GM19240 (cell line): ENCODE measurements around the gene TMEM120A.

Experiments
- DNase-seq: peaks from one replicate; pipeline ENCODE4 v3.0.0; 2011; ENCODE audit warnings: low spot score; ENCODE audit not compliant: insufficient read length

The TMEM120A gene

DNA sequence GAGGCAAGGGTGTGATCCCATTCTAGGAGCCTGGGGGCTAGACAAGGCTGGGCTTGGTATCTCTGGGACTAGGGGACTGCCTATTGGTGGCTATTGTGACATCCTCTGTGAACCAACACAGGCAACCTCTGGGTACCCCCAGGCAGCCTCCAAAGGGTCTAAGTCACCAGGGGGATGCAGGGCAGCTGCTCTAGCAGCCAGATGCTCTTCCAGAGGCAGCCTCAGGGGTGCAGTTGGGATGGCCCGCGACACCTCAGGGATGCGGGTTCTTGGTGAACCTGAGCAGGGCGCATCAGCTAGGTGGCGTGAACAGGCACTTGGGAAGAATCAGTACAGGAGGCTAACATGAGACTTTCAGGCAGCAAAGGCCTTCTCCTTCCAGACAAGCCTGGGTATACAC lies 1.6 kb upstream of the TMEM120A start:
- no peak for DNase-seq

- no peak for DNase-seq
Measured at GRCh38 chr7:75995052-75995471, 667 bp upstream of the TMEM120A start.

- no peak for DNase-seq
Measured at GRCh38 chr7:75993689-75994387, 557 bp downstream of the TMEM120A start.

DNA sequence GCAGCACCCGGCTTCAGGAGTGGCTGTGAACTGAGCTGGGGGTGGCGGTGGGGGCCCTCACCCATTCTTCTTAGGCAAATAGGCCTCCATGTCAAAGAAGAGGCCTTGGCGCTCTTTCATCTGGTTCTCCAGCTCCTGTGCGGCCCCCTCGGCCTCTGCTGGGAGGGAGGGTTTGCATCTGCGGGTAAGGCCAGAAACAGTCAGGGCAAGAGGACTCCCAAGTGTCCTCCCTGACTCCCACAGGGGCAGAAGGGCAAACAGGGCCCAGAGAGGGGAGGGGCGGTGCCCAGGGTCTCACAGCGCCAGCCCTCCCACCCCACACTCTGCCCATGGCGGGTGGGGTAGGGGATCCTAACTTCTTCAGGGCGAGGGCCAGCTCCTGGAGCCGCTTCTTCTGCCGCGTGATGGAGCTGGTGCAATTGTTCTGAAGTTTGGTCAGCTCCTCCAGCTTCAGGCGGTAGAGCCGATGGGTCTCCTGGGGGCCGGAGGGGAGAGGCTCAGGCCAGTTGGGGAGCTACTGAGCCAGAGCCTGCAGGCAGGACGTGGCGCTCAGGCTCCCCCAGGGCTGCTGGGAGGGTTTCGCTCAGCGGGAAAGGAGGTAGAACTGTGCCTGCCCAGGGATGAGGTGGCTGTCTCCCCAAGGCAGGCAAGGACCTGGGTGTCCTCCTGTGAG lies 2.2 kb downstream of the TMEM120A start:
- no peak for DNase-seq

- DNase-seq: no peak
Measured at GRCh38 chr7:75991531-75992082, 2.8 kb downstream of the TMEM120A start.

- no peak for DNase-seq
Measured at GRCh38 chr7:75989500-75990388, 4.7 kb downstream of the TMEM120A start.

DNA sequence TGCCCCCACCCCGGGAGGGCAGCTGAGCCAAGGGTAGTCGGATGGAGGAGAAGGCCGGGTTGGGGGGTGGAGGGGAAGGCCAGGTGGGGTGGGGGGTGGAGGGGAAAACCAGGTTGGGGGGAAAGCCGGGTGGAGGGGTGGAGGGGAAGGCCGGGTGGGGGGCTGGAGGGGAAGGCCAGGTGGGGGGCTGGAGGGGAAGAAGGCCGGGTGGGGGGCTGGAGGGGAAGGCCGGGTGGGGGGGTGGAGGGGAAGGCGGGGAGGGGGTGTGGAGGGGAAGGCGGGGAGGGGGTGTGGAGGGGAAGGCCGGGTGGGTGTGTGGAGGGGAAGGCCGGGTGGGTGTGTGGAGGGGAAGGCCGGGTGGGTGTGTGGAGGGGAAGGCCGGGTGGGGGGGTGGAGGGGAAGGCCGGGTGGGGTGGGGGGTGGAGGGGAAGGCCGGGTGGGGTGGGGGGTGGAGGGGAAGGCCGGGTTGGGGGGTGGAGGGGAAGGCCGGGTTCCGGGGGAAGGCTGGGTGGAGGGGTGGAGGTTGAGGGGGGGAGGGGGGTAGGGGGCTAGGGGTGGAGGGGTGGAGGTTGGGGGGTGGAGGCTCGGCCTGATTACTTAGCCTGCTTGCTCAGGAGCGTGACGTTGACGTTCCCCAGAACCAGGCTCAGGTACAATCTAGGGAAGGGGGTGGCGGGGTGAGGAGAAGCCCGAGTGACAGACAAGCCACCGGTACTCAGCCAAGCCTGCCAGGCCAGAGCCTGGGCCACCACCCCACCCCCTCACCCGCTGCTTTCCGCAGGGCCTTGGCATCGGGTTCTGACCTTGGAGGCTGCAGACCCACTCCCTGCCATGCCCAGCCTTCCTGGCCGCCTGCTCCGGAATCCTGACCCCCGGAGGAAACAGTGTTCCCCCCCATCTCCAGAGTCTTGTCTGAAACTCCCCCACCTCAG lies 5.6 kb downstream of the TMEM120A start:
- DNase-seq: no peak

DNA sequence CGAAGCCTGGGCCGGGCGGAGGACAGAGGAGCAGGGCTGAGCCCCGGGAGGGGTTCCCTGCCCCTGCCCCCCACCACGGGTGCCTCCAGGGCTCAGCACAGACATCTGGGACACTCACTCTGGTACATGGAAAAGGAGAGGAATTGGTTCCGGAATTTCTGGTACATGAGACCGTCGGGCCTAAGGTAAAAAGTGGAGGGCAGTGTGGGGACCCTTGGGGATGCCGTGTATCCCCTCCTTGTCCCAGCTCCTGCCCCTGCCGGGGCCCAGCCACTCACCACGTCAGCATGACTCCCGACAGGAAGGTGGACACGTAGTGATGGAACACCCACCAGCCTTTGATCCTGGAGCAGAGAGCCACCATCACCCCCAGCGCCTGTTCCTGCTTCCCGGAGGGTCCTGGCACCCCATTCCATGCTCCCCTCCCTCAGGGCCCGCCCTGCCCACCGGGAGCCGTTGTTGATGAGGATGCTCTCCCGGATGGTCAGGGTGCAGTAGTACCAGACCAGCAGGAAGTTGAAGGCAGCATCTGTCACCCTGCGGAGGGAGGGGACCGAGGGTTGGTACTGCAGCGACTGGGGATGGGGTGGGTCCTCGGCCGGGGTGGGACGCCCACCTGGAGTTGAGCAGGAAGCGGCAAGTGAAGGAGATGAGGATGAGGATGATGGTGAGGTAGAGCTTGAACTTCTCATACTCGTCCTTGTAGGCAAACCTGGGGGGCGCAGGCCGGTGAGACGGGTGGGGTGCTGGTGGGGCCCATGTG lies 6.4 kb downstream of the TMEM120A start:
- DNase-seq: no peak

DNA sequence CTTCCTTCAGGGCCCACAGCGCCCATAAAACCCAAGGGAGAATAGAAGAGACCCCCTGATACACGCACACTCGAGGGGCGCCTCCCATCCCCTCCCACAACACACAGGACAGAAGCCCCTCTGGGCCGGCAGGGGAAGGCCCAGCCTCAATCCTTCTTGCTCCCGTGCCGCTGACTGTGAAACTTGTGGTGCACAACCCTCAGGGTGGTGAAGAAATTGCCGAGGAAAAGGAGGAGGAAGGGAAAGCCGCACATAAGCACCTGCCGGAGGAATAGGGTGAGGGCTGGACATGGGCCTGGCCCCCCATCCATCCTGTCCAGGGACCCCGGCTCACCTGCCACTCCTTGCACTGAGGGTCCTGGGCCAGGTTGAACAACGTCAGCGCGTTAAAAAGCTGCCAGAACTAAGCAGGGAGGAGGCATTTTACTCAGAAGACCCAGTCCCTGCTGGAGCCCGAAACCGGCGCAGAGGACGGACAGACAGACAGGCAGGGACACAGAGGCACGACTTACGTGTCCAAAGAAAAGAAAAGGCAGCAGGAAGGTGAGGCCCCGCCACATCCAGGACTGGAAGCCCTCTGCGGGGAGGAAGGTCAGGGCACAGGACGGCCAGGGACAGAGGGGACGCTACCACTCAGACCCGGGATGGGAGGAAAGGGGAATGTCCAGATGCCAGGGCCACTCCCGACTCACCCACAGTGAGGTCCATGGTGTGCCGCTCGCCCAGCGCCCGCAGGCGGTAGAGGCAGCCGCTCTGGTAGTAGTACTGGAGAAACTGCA lies 7.2 kb downstream of the TMEM120A start:
- DNase-seq: no peak

DNA sequence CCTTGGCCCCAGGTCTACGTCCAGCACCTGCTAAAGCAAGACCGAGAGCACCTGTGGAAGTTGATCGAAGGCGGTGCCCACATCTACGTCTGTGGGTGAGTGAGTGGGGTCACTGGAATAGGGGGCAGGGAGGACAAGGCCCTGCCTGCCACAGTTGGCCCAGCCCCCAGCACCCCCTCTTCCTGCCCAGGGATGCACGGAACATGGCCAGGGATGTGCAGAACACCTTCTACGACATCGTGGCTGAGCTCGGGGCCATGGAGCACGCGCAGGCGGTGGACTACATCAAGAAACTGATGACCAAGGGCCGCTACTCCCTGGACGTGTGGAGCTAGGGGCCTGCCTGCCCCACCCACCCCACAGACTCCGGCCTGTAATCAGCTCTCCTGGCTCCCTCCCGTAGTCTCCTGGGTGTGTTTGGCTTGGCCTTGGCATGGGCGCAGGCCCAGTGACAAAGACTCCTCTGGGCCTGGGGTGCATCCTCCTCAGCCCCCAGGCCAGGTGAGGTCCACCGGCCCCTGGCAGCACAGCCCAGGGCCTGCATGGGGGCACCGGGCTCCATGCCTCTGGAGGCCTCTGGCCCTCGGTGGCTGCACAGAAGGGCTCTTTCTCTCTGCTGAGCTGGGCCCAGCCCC lies 8.1 kb downstream of the TMEM120A start:
- no peak for DNase-seq

GRCh38 chr7:75985518-75986146 lies 8.8 kb downstream of the TMEM120A start:
- no peak for DNase-seq

DNA sequence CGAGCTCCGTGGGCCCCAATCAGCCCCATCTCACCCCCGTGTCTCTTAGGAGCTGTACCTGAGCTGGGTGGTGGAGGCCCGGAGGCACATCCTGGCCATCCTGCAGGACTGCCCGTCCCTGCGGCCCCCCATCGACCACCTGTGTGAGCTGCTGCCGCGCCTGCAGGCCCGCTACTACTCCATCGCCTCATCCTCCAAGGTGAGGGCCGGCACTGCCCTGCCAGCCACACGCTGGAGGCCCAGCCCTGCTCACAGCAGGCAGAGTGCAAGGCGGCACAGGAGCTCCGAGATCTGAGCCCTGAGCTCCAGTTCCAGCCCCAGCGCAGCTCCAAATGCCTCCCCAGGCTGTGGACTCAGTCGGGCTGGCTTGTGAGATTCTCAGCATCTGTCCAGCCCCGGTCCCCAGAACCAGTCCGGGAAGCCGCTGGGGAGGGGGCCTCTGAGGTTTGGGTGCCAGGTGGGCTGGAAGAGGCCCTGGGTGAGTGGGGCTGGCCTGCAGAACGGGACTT lies 9.3 kb downstream of the TMEM120A start:
- DNase-seq: no peak

- no peak for DNase-seq
Measured at GRCh38 chr7:75984130-75985008, 10.0 kb downstream of the TMEM120A start.

- no peak for DNase-seq
Measured at GRCh38 chr7:75983471-75984129, 10.8 kb downstream of the TMEM120A start.

DNA sequence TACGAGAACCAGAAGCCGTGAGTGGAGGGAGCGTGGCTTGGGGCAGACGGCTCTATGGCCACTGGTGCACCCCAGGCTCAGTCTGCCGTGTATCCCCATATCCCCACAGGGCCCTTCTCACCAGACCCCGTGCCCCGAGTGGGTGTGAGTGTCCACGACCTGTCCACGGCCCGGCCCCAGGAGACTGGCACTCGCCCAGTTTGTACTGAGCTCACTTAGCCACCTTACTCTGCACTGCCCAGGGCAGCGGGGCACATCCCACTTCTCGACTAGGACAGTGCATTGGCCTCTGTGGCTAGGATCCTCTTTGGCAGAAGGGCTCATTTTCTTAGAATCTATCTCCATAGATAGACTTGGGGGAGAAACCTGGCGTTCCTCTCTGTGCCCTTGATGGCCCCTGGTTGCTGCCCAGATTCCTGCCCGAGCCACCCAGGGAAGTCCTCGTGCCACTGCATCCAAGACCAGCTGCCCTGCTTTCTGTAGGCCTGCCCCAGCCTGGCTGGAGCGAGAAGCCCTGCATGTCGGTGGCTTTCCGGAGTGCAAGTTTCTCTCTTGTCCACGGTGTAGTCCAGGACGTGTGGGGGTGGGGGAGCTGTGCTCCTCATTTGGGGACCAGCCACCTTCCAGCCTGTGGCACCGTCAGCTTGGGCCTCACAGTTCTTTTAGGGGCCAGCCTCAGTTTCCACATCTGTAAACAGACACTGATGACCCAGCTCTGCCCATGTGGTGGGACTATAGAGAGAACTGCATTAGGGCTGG lies 11.9 kb downstream of the TMEM120A start:
- no peak for DNase-seq
